Measurements from ENCODE around the gene FAS.

DNA sequence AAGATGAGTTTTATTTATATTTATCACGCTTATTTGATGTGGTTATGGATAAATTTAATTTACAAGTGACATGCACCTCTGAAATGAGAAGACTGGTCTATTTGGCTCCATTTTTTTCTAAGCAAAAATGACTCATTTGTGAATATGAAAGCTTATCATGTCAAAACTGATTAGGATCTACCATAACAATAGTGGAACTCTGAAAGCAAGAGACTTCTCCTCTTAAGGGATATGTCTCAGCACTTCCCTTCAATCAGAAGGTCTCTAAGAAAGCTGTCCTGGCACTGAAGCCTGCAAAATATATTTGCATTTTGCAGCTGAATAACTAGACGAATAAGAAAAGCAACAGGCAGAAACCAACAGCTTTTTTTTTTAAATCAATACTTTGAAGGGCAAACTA lies 12.7 kb downstream of the FAS start:
- TF ChIP-seq, protein P1, sequence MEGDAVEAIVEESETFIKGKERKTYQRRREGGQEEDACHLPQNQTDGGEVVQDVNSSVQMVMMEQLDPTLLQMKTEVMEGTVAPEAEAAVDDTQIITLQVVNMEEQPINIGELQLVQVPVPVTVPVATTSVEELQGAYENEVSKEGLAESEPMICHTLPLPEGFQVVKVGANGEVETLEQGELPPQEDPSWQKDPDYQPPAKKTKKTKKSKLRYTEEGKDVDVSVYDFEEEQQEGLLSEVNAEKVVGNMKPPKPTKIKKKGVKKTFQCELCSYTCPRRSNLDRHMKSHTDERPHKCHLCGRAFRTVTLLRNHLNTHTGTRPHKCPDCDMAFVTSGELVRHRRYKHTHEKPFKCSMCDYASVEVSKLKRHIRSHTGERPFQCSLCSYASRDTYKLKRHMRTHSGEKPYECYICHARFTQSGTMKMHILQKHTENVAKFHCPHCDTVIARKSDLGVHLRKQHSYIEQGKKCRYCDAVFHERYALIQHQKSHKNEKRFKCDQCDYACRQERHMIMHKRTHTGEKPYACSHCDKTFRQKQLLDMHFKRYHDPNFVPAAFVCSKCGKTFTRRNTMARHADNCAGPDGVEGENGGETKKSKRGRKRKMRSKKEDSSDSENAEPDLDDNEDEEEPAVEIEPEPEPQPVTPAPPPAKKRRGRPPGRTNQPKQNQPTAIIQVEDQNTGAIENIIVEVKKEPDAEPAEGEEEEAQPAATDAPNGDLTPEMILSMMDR (IDR thresholded peaks at IDR 0.05), result no peak
- TF ChIP-seq POLR2A (IDR thresholded peaks at IDR 0.05), result no peak

Measured in thyroid gland (tissue), 4 donors.